Activated T-helper 2 cell treated with anti-CD3 and anti-CD28 coated beads, Interferon-gamma antibody, Interleukin-2, Interleukin-4, amounts not matched to agents 10 μg/mL and 5 μg/mL and 100 μg/mL, durations not matched to agents 14 hours and 24 hours and 36 hours (primary cell): ENCODE data around the gene LCE3C. TPM values are rescaled to one million over a fixed set of nuclear protein-coding genes. Genes with fewer than 3 reads are reported as not detected.
"Not testable (repeated sequence)": the region's sequence is repeated elsewhere in the genome, so short reads cannot be mapped to it uniquely, and the experiment has no call there.

Experiments used
- DNase-seq: peaks from one replicate; pipeline ENCODE4 v3.0.0; 2021; ENCODE audit warnings: low spot score
- H3K27ac Mint-ChIP-seq: one replicate; pipeline ENCODE4 v1.8.0; 2021; ENCODE audit warnings: mixed read lengths
- H3K27me3 Mint-ChIP-seq: one replicate; pipeline ENCODE4 v1.8.0; 2021; ENCODE audit warnings: low read depth, mixed read lengths
- H3K36me3 Mint-ChIP-seq: one replicate; pipeline ENCODE4 v1.8.0; 2021; ENCODE audit warnings: low read depth, mixed read lengths
- H3K4me1 Mint-ChIP-seq: one replicate; pipeline ENCODE4 v1.8.0; 2021; ENCODE audit warnings: low read depth, mixed read lengths
- H3K4me3 Mint-ChIP-seq: one replicate; pipeline ENCODE4 v1.8.0; 2021; ENCODE audit warnings: low read depth, mild to moderate bottlenecking, moderate library complexity, mixed read lengths
- H3K9me3 Mint-ChIP-seq: one replicate; pipeline ENCODE4 v1.8.0; 2021; ENCODE audit warnings: mixed read lengths
- intact Hi-C: fragments of 100-400 bp; cut with micrococcal nuclease; formaldehyde crosslinking; loops from one replicate; pipeline ENCODE4 v1.15.1; 2023
- total RNA-seq: library from RNA; stranded (reverse); gene quantifications from 2 replicates; pipeline ENCODE4 v1.2.3, GENCODE V29; 2022

The LCE3C gene
- not detected in 2 replicates for total RNA-seq

- Mint-ChIP-seq H3K27ac (no peak within 1 kb of the TSS), H3K9me3 (no peaks in the 10 kb centered on the region), H3K4me1 (no peaks in the 10 kb centered on the region), H3K4me3 (no peak within 1 kb of the TSS), H3K27me3 (no peaks in the 10 kb centered on the region), H3K36me3 (no peaks in the 10 kb centered on the region)
- intact Hi-C loops = no loop called here
- DNase-seq = no peak
Measured at GRCh38 chr1:152599934-152600333, at the start of gene LCE3C. LCE3C (plus strand) TSS chr1:152600234; CDS start chr1:152600732, 498 bp downstream.

GRCh38 chr1:152565115-152565514, 34.9 kb upstream of the LCE3C start:
- DNase-seq = no peak
- Mint-ChIP-seq H3K36me3 (no peaks in the 10 kb centered on the region), H3K4me1 (no peaks in the 10 kb centered on the region), H3K4me3 (no peak overlapping the region), H3K27ac (no peak overlapping the region), H3K27me3 (peaks cover 4% of the 10 kb centered on the region), H3K9me3 (peaks cover 5% of the 10 kb centered on the region)
- intact Hi-C loops = no loop called here

- intact Hi-C loops = no loop called here
- H3K27ac Mint-ChIP-seq = no peak overlapping the region
- H3K9me3 Mint-ChIP-seq = peaks cover 5% of the 10 kb centered on the region
- DNase-seq = no peak
- H3K36me3 Mint-ChIP-seq = no peaks in the 10 kb centered on the region
- H3K27me3 Mint-ChIP-seq = peaks cover 4% of the 10 kb centered on the region
- no peak overlapping the region for H3K4me3 Mint-ChIP-seq
- no peaks in the 10 kb centered on the region for H3K4me1 Mint-ChIP-seq
Measured at GRCh38 chr1:152565535-152566215, 34.4 kb upstream of the LCE3C start.

- no peak within 1 kb of the TSS for H3K4me3 Mint-ChIP-seq
- no peak for DNase-seq
- H3K4me1 Mint-ChIP-seq = no peaks in the 10 kb centered on the region
Measured at GRCh38 chr1:152566681-152567080, 33.4 kb upstream of the LCE3C start, which contains the start of gene LCE3E. LCE3E (minus strand) TSS chr1:152566780; CDS start chr1:152566208, 572 bp downstream.

GRCh38 chr1:152577168-152577567, 22.9 kb upstream of the LCE3C start:
- Mint-ChIP-seq H3K27ac (no peak overlapping the region), H3K4me1 (peaks cover 8% of the 10 kb centered on the region), H3K27me3 (peaks cover 13% of the 10 kb centered on the region), H3K9me3 (no peaks in the 10 kb centered on the region), H3K36me3 (no peaks in the 10 kb centered on the region), H3K4me3 (no peak overlapping the region)
- intact Hi-C loops = no loop called here
- no peak for DNase-seq

More at GRCh38 chr1:152566681-152567080, 33.4 kb upstream of the LCE3C start, which contains the start of gene LCE3E:
- Mint-ChIP-seq H3K36me3 (no peaks in the 10 kb centered on the region), H3K9me3 (peaks cover 5% of the 10 kb centered on the region), H3K27me3 (peaks cover 4% of the 10 kb centered on the region), H3K27ac (no peak within 1 kb of the TSS)
- intact Hi-C loops = no loop called here

- H3K27ac Mint-ChIP-seq, H3K4me3 Mint-ChIP-seq, H3K9me3 Mint-ChIP-seq, DNase-seq, H3K36me3 Mint-ChIP-seq, H3K4me1 Mint-ChIP-seq, H3K27me3 Mint-ChIP-seq, intact Hi-C loops: not testable (repeated sequence)
Measured at GRCh38 chr1:152579526-152579925, 20.5 kb upstream of the LCE3C start.

GRCh38 chr1:152580433-152580832, 19.6 kb upstream of the LCE3C start, which contains the start of gene LCE3D:
LCE3D (minus strand) TSS chr1:152580516; CDS start chr1:152579936, 580 bp downstream.
- Mint-ChIP-seq H3K36me3 (no peaks in the 10 kb centered on the region), H3K9me3 (no peaks in the 10 kb centered on the region), H3K27me3 (no peaks in the 10 kb centered on the region), H3K27ac (no peak within 1 kb of the TSS), H3K4me3 (no peak within 1 kb of the TSS), H3K4me1 (peaks cover 8% of the 10 kb centered on the region)
- DNase-seq = no peak
- intact Hi-C loops = no loop called here

GRCh38 chr1:152582647-152583046, 17.4 kb upstream of the LCE3C start:
- H3K27ac Mint-ChIP-seq = no peak overlapping the region
- no peaks in the 10 kb centered on the region for H3K27me3 Mint-ChIP-seq
- H3K4me1 Mint-ChIP-seq = peaks cover 3% of the 10 kb centered on the region
- no peak overlapping the region for H3K4me3 Mint-ChIP-seq
- no peaks in the 10 kb centered on the region for H3K9me3 Mint-ChIP-seq
- intact Hi-C loops = no loop called here
- no peaks in the 10 kb centered on the region for H3K36me3 Mint-ChIP-seq
- DNase-seq = no peak

- no peaks in the 10 kb centered on the region for H3K9me3 Mint-ChIP-seq
- H3K27me3 Mint-ChIP-seq = no peaks in the 10 kb centered on the region
- no peak overlapping the region for H3K4me3 Mint-ChIP-seq
- H3K27ac Mint-ChIP-seq = no peak overlapping the region
- no peaks in the 10 kb centered on the region for H3K36me3 Mint-ChIP-seq
- DNase-seq = no peak
- intact Hi-C loops = no loop called here
- H3K4me1 Mint-ChIP-seq = no peaks in the 10 kb centered on the region
Measured at GRCh38 chr1:152585586-152585985, 14.4 kb upstream of the LCE3C start.

- DNase-seq = no peak
- Mint-ChIP-seq H3K27ac (no peak overlapping the region), H3K4me3 (no peak overlapping the region), H3K27me3 (no peaks in the 10 kb centered on the region), H3K9me3 (no peaks in the 10 kb centered on the region), H3K4me1 (no peaks in the 10 kb centered on the region), H3K36me3 (no peaks in the 10 kb centered on the region)
- intact Hi-C loops = no loop called here
Measured at GRCh38 chr1:152596986-152597385, 3.0 kb upstream of the LCE3C start.

GRCh38 chr1:152613511-152613910, 13.5 kb downstream of the LCE3C start, which contains the start of gene LCE3B:
LCE3B (plus strand) TSS chr1:152613811; CDS start chr1:152613811, 0 bp downstream.
- H3K4me3 Mint-ChIP-seq = no peak within 1 kb of the TSS
- H3K27ac Mint-ChIP-seq = no peak within 1 kb of the TSS
- intact Hi-C loops = no loop called here

GRCh38 chr1:152621993-152622392, 22.0 kb downstream of the LCE3C start:
- intact Hi-C loops = no loop called here
- Mint-ChIP-seq H3K27me3 (peaks cover 5% of the 10 kb centered on the region), H3K4me1 (peaks cover 5% of the 10 kb centered on the region), H3K27ac (no peak overlapping the region), H3K9me3 (peaks cover 17% of the 10 kb centered on the region), H3K36me3 (no peaks in the 10 kb centered on the region), H3K4me3 (no peak overlapping the region)
- no peak for DNase-seq

More at GRCh38 chr1:152613511-152613910, 13.5 kb downstream of the LCE3C start, which contains the start of gene LCE3B:
- Mint-ChIP-seq H3K4me1 (no peaks in the 10 kb centered on the region), H3K27me3 (no peaks in the 10 kb centered on the region), H3K36me3 (no peaks in the 10 kb centered on the region), H3K9me3 (peaks cover 8% of the 10 kb centered on the region)
- DNase-seq = no peak

GRCh38 chr1:152622803-152623202, 22.8 kb downstream of the LCE3C start, which contains the start of gene LCE3A:
LCE3A (minus strand) TSS chr1:152623103; CDS start chr1:152623103, 0 bp downstream.
- H3K4me3 Mint-ChIP-seq = no peak within 1 kb of the TSS
- intact Hi-C loops = no loop called here
- H3K4me1 Mint-ChIP-seq = peaks cover 5% of the 10 kb centered on the region
- peaks cover 12% of the 10 kb centered on the region for H3K9me3 Mint-ChIP-seq
- H3K36me3 Mint-ChIP-seq = no peaks in the 10 kb centered on the region
- DNase-seq = no peak
- peaks cover 8% of the 10 kb centered on the region for H3K27me3 Mint-ChIP-seq
- H3K27ac Mint-ChIP-seq = no peak within 1 kb of the TSS
